GM21529 (cell line): Measurements from ENCODE around the gene MBP.
A peak's percentile ranks its signal among the peaks of the same experiment; 100 is the strongest.
"Not testable (repeated sequence)": the region's sequence is repeated elsewhere in the genome, so short reads cannot be mapped to it uniquely, and the experiment has no call there.

Experiments
- ATAC-seq: cut with Tn5 transposase; IDR thresholded peaks from one replicate; pipeline ENCODE4 v1.9.1; 2021; ENCODE audit not compliant: unreplicated experiment

MBP gene

GRCh38 chr18:76979111-76979751 lies 153.4 kb downstream of the MBP start:
- ATAC-seq = no peak

GRCh38 chr18:76978616-76979015 lies 154.0 kb downstream of the MBP start:
- no peak for ATAC-seq

GRCh38 chr18:76977684-76978232 lies 154.8 kb downstream of the MBP start:
- ATAC-seq = no peak

GRCh38 chr18:76977108-76977621 lies 155.4 kb downstream of the MBP start:
- no peak for ATAC-seq

- no peak for ATAC-seq
These were observed 156.9 kb downstream of the MBP start for GRCh38 chr18:76975577-76976110.

- no peak for ATAC-seq
These were observed 158.2 kb downstream of the MBP start for GRCh38 chr18:76974386-76974785.

- no peak for ATAC-seq
These were observed 158.9 kb downstream of the MBP start for GRCh38 chr18:76973520-76974266.

GRCh38 chr18:76972846-76973519 lies 159.6 kb downstream of the MBP start:
- ATAC-seq = no peak

- no peak for ATAC-seq
These were observed 160.3 kb downstream of the MBP start for GRCh38 chr18:76972241-76972640.

- no peak for ATAC-seq
These were observed 161.6 kb downstream of the MBP start for GRCh38 chr18:76970770-76971559.

- ATAC-seq = no peak
These were observed 164.7 kb downstream of the MBP start for GRCh38 chr18:76967721-76968472.

GRCh38 chr18:76967299-76967698 lies 165.3 kb downstream of the MBP start:
- not testable (repeated sequence) for ATAC-seq

GRCh38 chr18:76965555-76966151 lies 166.9 kb downstream of the MBP start:
- ATAC-seq = peak; percentile 73

- ATAC-seq = no peak
These were observed 168.6 kb downstream of the MBP start for GRCh38 chr18:76963936-76964335.

- no peak for ATAC-seq
These were observed 169.7 kb downstream of the MBP start for GRCh38 chr18:76962851-76963250.

- no peak for ATAC-seq
These were observed 172.0 kb downstream of the MBP start for GRCh38 chr18:76960528-76961035.

GRCh38 chr18:76959605-76960004 lies 173.0 kb downstream of the MBP start:
- no peak for ATAC-seq

GRCh38 chr18:76958692-76959341 lies 173.8 kb downstream of the MBP start:
- ATAC-seq = no peak
